GM23338 (cell line): ENCODE results near the gene POLQ. TPM values are rescaled to one million over a fixed set of nuclear protein-coding genes. Genes with fewer than 3 reads are reported as not detected.

Experiments
- ATAC-seq: fragments of 200-7000 bp; cut with Tn5 transposase; 3 replicates; pipeline ENCODE4 v1.9.1; 2020
- DNase-seq: peaks from one replicate; pipeline ENCODE4 v3.0.0-alpha.2; 2015; ENCODE audit warnings: low spot score
- H2AFZ ChIP-seq: fragments of 200-600 bp; sonication (generic); 2 replicates; pipeline ENCODE4 v1.8.0; 2016; ENCODE audit warnings: antibody characterized with exemption, mild to moderate bottlenecking, moderate library complexity
- H3F3A ChIP-seq: fragments of 200-600 bp; sonication (generic); replicated peaks from 2 replicates; pipeline ENCODE4 v1.8.0; 2017; ENCODE audit warnings: antibody characterized with exemption, mixed run types, low read depth
- H3K27ac ChIP-seq: fragments of 200-600 bp; sonication (generic); 2 replicates; pipeline ENCODE4 v1.6.1; 2016; ENCODE audit warnings: low read depth
- H3K27me3 ChIP-seq: fragments of 200-600 bp; sonication (generic); 2 replicates; pipeline ENCODE4 v1.8.0; 2016; ENCODE audit warnings: mild to moderate bottlenecking, mixed run types, moderate library complexity; ENCODE audit not compliant: insufficient read depth
- H3K36me3 ChIP-seq: fragments of 200-600 bp; sonication (generic); 2 replicates; pipeline ENCODE4 v1.8.0; 2016; ENCODE audit warnings: mild to moderate bottlenecking; ENCODE audit not compliant: insufficient read depth
- H3K4me1 ChIP-seq: fragments of 200-600 bp; sonication (generic); 2 replicates; pipeline ENCODE4 v1.8.0; 2016; ENCODE audit warnings: mild to moderate bottlenecking, moderate library complexity; ENCODE audit not compliant: insufficient read depth
- H3K4me2 ChIP-seq: fragments of 200-600 bp; sonication (generic); 2 replicates; pipeline ENCODE4 v1.7.1; 2017; ENCODE audit warnings: mixed run types
- H3K4me3 ChIP-seq: fragments of 200-600 bp; sonication (generic); 2 replicates; pipeline ENCODE4 v1.6.1; 2016; ENCODE audit warnings: mixed run types
- H3K79me2 ChIP-seq: fragments of 200-600 bp; sonication (generic); replicated peaks from 2 replicates; pipeline ENCODE4 v1.8.0; 2017; ENCODE audit warnings: mild to moderate bottlenecking; ENCODE audit not compliant: insufficient read depth
- H3K9me2 ChIP-seq: fragments of 200-600 bp; sonication (generic); 2 replicates; pipeline ENCODE4 v1.8.0; 2017; ENCODE audit not compliant: insufficient read depth
- H4K20me1 ChIP-seq: fragments of 200-600 bp; sonication (generic); replicated peaks from 2 replicates; pipeline ENCODE4 v1.8.0; 2017; ENCODE audit warnings: mild to moderate bottlenecking; ENCODE audit not compliant: insufficient read depth
- H3K27ac Mint-ChIP-seq: 2 replicates; pipeline ENCODE4 v1.8.0; 2020; ENCODE audit warnings: inconsistent platforms, mild to moderate bottlenecking, moderate library complexity, mixed read lengths
- H3K27me3 Mint-ChIP-seq: 3 replicates; pipeline ENCODE4 v1.8.0; 2022; ENCODE audit warnings: low read depth, mild to moderate bottlenecking, moderate library complexity, mixed read lengths, inconsistent platforms; ENCODE audit not compliant: insufficient read depth, poor library complexity
- H3K36me3 Mint-ChIP-seq: 3 replicates; pipeline ENCODE4 v1.8.0; 2021; ENCODE audit warnings: low read depth, mild to moderate bottlenecking, inconsistent platforms, moderate library complexity, mixed read lengths
- H3K4me1 Mint-ChIP-seq: 3 replicates; pipeline ENCODE4 v1.8.0; 2020; ENCODE audit warnings: mild to moderate bottlenecking, inconsistent platforms, mixed read lengths
- H3K4me3 Mint-ChIP-seq: 3 replicates; pipeline ENCODE4 v1.8.0; 2021; ENCODE audit warnings: moderate library complexity, mild to moderate bottlenecking, inconsistent platforms, mixed read lengths
- H3K9me3 Mint-ChIP-seq: 3 replicates; pipeline ENCODE4 v1.8.0; 2020; ENCODE audit warnings: moderate library complexity, mild to moderate bottlenecking, inconsistent platforms, mixed read lengths
- CREB1 ChIP-seq: fragments of 250-450 bp; sonication (Bioruptor Pico); IDR thresholded peaks from 2 replicates; pipeline ENCODE4 v1.5.0; 2020; ENCODE audit warnings: low read depth, mild to moderate bottlenecking, moderate library complexity
- EZH2 ChIP-seq: fragments of 200-600 bp; sonication (generic); IDR thresholded peaks from one replicate; pipeline ENCODE4 v1.8.0; 2017; ENCODE audit warnings: antibody characterized with exemption, mild to moderate bottlenecking, low read depth; ENCODE audit not compliant: unreplicated experiment
- EZH2phosphoT487 ChIP-seq: fragments of 200-600 bp; sonication (generic); IDR thresholded peaks from one replicate; pipeline ENCODE4 v1.8.1; 2018; ENCODE audit warnings: antibody characterized with exemption; ENCODE audit not compliant: unreplicated experiment
- JUNB ChIP-seq: IDR thresholded peaks from one replicate; pipeline ENCODE4 v1.6.1; 2016; ENCODE audit warnings: antibody characterized with exemption; ENCODE audit not compliant: unreplicated experiment
- NANOG ChIP-seq: IDR thresholded peaks from 2 replicates; pipeline ENCODE4 v1.6.1; 2016; ENCODE audit warnings: antibody characterized with exemption, borderline replicate concordance
- ZNF114 ChIP-seq: fragments of 250-450 bp; sonication (Bioruptor Pico); IDR thresholded peaks from 2 replicates; pipeline ENCODE4 v1.5.0; 2020; ENCODE audit warnings: mild to moderate bottlenecking, moderate library complexity
- ZNF331 ChIP-seq: fragments of 250-450 bp; sonication (Bioruptor Pico); IDR thresholded peaks from 2 replicates; pipeline ENCODE4 v1.5.0; 2020; ENCODE audit warnings: low read depth, mild to moderate bottlenecking, moderate library complexity
- polyA plus RNA-seq: library from polyadenylated mRNA; unstranded; fragments of >200 nt; fragmentation: Nextera tagmentation; extraction: Ambion mirVana; gene quantifications from 2 replicates; pipeline ENCODE4 v1.2.1, GENCODE V29; 2016
- total RNA-seq: library from RNA; depleted of rRNA; stranded (reverse); fragments of >200 nt; shearing (Covaris generic); gene quantifications from 2 replicates; pipeline ENCODE4 v1.2.3, GENCODE V29; 2014
- TF ChIP-seq, protein P1 (sequence below): IDR thresholded peaks from one replicate; pipeline ENCODE4 v1.6.1; 2018; ENCODE audit warnings: antibody characterized with exemption; ENCODE audit not compliant: unreplicated experiment
- TF ChIP-seq, protein P2 (sequence below), 2 experiments: fragments of 200-600 bp in 1 of 2; sonication (generic) in 1 of 2; conservative IDR thresholded peaks; 2 replicates each; pipeline versions ENCODE4 v1.5.1 to v1.6.1; 2016 to 2017; ENCODE audit warnings: antibody characterized with exemption in 2 of 2, low read depth in 2 of 2, mild to moderate bottlenecking in 2 of 2, moderate library complexity in 1 of 2
- TF ChIP-seq, protein P3 (sequence below): IDR thresholded peaks from 2 replicates; pipeline ENCODE4 v1.6.1; 2016; ENCODE audit warnings: antibody characterized with exemption

POLQ gene
- total and polyA plus RNA-seq, 2 experiments from 2014 or later = 6.9 to 20.6 TPM

DNA sequence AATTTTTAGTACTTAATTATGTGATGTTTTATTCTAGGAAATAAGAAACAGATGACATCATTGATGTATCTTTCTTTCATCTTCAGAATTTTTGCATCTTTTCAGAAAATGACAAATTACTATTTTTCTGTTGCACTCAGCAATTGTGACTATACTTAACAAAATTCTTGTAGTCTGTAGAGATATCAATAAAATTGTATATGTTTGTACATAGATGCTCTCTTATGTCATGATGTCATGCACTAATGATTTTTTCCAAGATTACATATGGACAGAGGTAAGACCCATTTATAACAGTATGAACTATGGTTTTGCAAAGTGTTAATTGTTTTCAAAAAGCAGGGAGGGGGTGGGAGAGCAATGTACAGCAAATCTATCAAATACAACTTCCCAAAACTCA, 121.2 kb downstream of the POLQ start (continued):
- TF ChIP-seq, protein P1, sequence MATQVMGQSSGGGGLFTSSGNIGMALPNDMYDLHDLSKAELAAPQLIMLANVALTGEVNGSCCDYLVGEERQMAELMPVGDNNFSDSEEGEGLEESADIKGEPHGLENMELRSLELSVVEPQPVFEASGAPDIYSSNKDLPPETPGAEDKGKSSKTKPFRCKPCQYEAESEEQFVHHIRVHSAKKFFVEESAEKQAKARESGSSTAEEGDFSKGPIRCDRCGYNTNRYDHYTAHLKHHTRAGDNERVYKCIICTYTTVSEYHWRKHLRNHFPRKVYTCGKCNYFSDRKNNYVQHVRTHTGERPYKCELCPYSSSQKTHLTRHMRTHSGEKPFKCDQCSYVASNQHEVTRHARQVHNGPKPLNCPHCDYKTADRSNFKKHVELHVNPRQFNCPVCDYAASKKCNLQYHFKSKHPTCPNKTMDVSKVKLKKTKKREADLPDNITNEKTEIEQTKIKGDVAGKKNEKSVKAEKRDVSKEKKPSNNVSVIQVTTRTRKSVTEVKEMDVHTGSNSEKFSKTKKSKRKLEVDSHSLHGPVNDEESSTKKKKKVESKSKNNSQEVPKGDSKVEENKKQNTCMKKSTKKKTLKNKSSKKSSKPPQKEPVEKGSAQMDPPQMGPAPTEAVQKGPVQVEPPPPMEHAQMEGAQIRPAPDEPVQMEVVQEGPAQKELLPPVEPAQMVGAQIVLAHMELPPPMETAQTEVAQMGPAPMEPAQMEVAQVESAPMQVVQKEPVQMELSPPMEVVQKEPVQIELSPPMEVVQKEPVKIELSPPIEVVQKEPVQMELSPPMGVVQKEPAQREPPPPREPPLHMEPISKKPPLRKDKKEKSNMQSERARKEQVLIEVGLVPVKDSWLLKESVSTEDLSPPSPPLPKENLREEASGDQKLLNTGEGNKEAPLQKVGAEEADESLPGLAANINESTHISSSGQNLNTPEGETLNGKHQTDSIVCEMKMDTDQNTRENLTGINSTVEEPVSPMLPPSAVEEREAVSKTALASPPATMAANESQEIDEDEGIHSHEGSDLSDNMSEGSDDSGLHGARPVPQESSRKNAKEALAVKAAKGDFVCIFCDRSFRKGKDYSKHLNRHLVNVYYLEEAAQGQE = no peak
- TF ChIP-seq ZNF331 = no peak
- TF ChIP-seq, protein P2, sequence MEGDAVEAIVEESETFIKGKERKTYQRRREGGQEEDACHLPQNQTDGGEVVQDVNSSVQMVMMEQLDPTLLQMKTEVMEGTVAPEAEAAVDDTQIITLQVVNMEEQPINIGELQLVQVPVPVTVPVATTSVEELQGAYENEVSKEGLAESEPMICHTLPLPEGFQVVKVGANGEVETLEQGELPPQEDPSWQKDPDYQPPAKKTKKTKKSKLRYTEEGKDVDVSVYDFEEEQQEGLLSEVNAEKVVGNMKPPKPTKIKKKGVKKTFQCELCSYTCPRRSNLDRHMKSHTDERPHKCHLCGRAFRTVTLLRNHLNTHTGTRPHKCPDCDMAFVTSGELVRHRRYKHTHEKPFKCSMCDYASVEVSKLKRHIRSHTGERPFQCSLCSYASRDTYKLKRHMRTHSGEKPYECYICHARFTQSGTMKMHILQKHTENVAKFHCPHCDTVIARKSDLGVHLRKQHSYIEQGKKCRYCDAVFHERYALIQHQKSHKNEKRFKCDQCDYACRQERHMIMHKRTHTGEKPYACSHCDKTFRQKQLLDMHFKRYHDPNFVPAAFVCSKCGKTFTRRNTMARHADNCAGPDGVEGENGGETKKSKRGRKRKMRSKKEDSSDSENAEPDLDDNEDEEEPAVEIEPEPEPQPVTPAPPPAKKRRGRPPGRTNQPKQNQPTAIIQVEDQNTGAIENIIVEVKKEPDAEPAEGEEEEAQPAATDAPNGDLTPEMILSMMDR (conservative IDR thresholded peaks at IDR 0.05; ENCODE audit: low read depth in 2 of 2) = no peak
- TF ChIP-seq, protein P3, sequence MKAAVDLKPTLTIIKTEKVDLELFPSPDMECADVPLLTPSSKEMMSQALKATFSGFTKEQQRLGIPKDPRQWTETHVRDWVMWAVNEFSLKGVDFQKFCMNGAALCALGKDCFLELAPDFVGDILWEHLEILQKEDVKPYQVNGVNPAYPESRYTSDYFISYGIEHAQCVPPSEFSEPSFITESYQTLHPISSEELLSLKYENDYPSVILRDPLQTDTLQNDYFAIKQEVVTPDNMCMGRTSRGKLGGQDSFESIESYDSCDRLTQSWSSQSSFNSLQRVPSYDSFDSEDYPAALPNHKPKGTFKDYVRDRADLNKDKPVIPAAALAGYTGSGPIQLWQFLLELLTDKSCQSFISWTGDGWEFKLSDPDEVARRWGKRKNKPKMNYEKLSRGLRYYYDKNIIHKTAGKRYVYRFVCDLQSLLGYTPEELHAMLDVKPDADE = no peak
- no peak for TF ChIP-seq NANOG
- TF ChIP-seq EZH2 = no peak
- no peak for TF ChIP-seq CREB1 (CRISPR knock-in tag)
- no peak for TF ChIP-seq JUNB
- TF ChIP-seq EZH2phosphoT487 = no peak

DNA sequence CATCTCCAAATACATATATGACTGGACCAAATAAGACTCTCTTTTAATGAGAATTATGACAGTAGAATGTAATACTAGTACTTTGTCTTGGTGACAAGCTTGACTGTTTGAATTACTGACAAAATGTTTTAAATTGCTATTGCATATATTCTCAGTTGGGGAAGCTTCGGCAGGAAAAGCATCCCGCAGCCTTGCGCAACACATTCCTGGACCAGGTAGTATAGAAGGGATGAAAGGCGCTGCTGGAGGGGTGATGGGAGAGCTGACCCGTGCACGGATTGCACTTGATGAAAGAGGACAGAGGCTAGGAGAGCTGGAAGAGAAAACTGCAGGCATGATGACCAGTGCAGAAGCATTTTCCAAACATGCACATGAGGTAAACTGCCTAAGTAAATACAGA, 127.6 kb downstream of the POLQ start:
- Mint-ChIP-seq H3K9me3 (no peaks in the 10 kb centered on the region), H3K4me3 (no peak overlapping the region), H3K4me1 (no peaks in the 10 kb centered on the region), H3K27me3 (no peaks in the 10 kb centered on the region), H3K36me3 (no peaks in the 10 kb centered on the region), H3K27ac (no peak overlapping the region)
- ATAC-seq (no peak; the same call in 2 of the 3 replicates), DNase-seq (peak; percentile 18)
- Histone ChIP-seq H3K9me2 (no peaks in the 10 kb centered on the region), H4K20me1 (no peaks in the 10 kb centered on the region), H3K27me3 (no peaks in the 10 kb centered on the region), H3K27ac (no peak overlapping the region), H3K4me1 (no peaks in the 10 kb centered on the region), H3F3A (no peaks in the 10 kb centered on the region), H2AFZ (no peak overlapping the region), H3K4me3 (no peak overlapping the region), H3K4me2 (no peak overlapping the region), H3K36me3 (no peaks in the 10 kb centered on the region), H3K79me2 (no peaks in the 10 kb centered on the region)
- TF ChIP-seq ZNF114 = no peak
- no peak for TF ChIP-seq NANOG
- no peak for TF ChIP-seq EZH2phosphoT487
